ENCODE results near the gene GHRH.
A peak's percentile ranks its signal among the peaks of the same experiment; 100 is the strongest.

The GHRH gene

GRCh38 chr20:37243076-37243936 is 18.3 kb downstream of the GHRH start:
- no peak overlapping the region for H3K27ac ChIP-seq (ENCODE audit: low read length)

GRCh38 chr20:37242503-37242902 is 19.1 kb downstream of the GHRH start:
- Histone ChIP-seq H3K27me3 (ENCODE audit: insufficient read depth, low read length, poor library complexity) (no peaks in the 10 kb centered on the region), H3K79me2 (ENCODE audit: insufficient read depth, low read length) (no peaks in the 10 kb centered on the region), H3K27ac (ENCODE audit: low read length) (no peak overlapping the region), H3K4me3 (ENCODE audit: low read depth in 1 of 2, low read length in 2 of 2) (no peak overlapping the region), H3K4me1 (ENCODE audit: insufficient read depth, low read length) (no peaks in the 10 kb centered on the region), H2AFZ (ENCODE audit: low read depth, low read length) (no peak overlapping the region), H3K4me2 (ENCODE audit: insufficient read depth, low read length) (no peak overlapping the region), H3K9me3 (ENCODE audit: insufficient read depth, low read length, severe bottlenecking) (no peaks in the 10 kb centered on the region), H3K9ac (ENCODE audit: low read depth, low read length) (no peak overlapping the region), H3K36me3 (ENCODE audit: insufficient read depth, low read length) (peaks cover 65% of the 10 kb centered on the region), H4K20me1 (ENCODE audit: insufficient read depth, low read length) (0 out of 2 replicates have a peak, but pooled peaks cover 4% of the 10 kb centered on the region)
- DNase-seq (no peak), ATAC-seq (ENCODE audit: insufficient read depth, low read depth) (no peak)
- TF ChIP-seq EZH2 (IDR thresholded peaks at IDR 0.05; ENCODE audit: borderline replicate concordance, low read depth, low read length, severe bottlenecking): no peak
- TF ChIP-seq CTCF (IDR thresholded peaks at IDR 0.05; ENCODE audit: borderline replicate concordance, extremely low read depth, low read length, poor library complexity, severe bottlenecking): no peak

More at GRCh38 chr20:37243076-37243936, 18.3 kb downstream of the GHRH start:
- Histone ChIP-seq H3K4me2 (ENCODE audit: insufficient read depth, low read length) (no peak overlapping the region), H3K4me3 (ENCODE audit: low read depth in 1 of 2, low read length in 2 of 2) (no peak overlapping the region), H3K27me3 (ENCODE audit: insufficient read depth, low read length, poor library complexity) (no peaks in the 10 kb centered on the region), H3K9me3 (ENCODE audit: insufficient read depth, low read length, severe bottlenecking) (no peaks in the 10 kb centered on the region), H3K36me3 (ENCODE audit: insufficient read depth, low read length) (peaks cover 58% of the 10 kb centered on the region), H2AFZ (ENCODE audit: low read depth, low read length) (no peak overlapping the region), H3K4me1 (ENCODE audit: insufficient read depth, low read length) (no peaks in the 10 kb centered on the region), H3K9ac (ENCODE audit: low read depth, low read length) (no peak overlapping the region), H4K20me1 (ENCODE audit: insufficient read depth, low read length) (0 out of 2 replicates have a peak, but pooled peaks cover 4% of the 10 kb centered on the region), H3K79me2 (ENCODE audit: insufficient read depth, low read length) (no peaks in the 10 kb centered on the region)
- TF ChIP-seq EZH2 (IDR thresholded peaks at IDR 0.05; ENCODE audit: borderline replicate concordance, low read depth, low read length, severe bottlenecking) (no peak), CTCF (IDR thresholded peaks at IDR 0.05; ENCODE audit: borderline replicate concordance, extremely low read depth, low read length, poor library complexity, severe bottlenecking) (peak; percentile 49)
- DNase-seq (no peak), ATAC-seq (ENCODE audit: insufficient read depth, low read depth) (no peak)

- Histone ChIP-seq H3K36me3 (ENCODE audit: insufficient read depth, low read length) (peaks cover 85% of the 10 kb centered on the region), H3K27me3 (ENCODE audit: insufficient read depth, low read length, poor library complexity) (no peaks in the 10 kb centered on the region), H3K27ac (ENCODE audit: low read length) (no peak overlapping the region), H3K9ac (ENCODE audit: low read depth, low read length) (no peak overlapping the region), H2AFZ (ENCODE audit: low read depth, low read length) (no peak overlapping the region), H3K4me3 (ENCODE audit: low read depth in 1 of 2, low read length in 2 of 2) (no peak overlapping the region), H3K79me2 (ENCODE audit: insufficient read depth, low read length) (no peaks in the 10 kb centered on the region), H3K4me2 (ENCODE audit: insufficient read depth, low read length) (no peak overlapping the region), H3K9me3 (ENCODE audit: insufficient read depth, low read length, severe bottlenecking) (no peaks in the 10 kb centered on the region), H4K20me1 (ENCODE audit: insufficient read depth, low read length) (0 out of 2 replicates have a peak, but pooled peaks cover 4% of the 10 kb centered on the region), H3K4me1 (ENCODE audit: insufficient read depth, low read length) (no peaks in the 10 kb centered on the region)
- no peak for DNase-seq
- TF ChIP-seq CTCF (IDR thresholded peaks at IDR 0.05; ENCODE audit: borderline replicate concordance, extremely low read depth, low read length, poor library complexity, severe bottlenecking) (no peak), EZH2 (IDR thresholded peaks at IDR 0.05; ENCODE audit: borderline replicate concordance, low read depth, low read length, severe bottlenecking) (no peak)
- no peak for ATAC-seq (ENCODE audit: insufficient read depth, low read depth)
Measured at GRCh38 chr20:37240337-37241067, 21.1 kb downstream of the GHRH start.

All from DND-41 (cell line).